GM23248 (cell line): ENCODE data around the gene TRIM51.
"Not testable (repeated sequence)": the region's sequence is repeated elsewhere in the genome, so short reads cannot be mapped to it uniquely, and the experiment has no call there.

Source experiments
- EZH2 ChIP-seq: fragments of 200-600 bp; sonication (generic); IDR thresholded peaks from 2 replicates; pipeline ENCODE4 v1.6.1; 2018; ENCODE audit warnings: antibody characterized with exemption, mild to moderate bottlenecking; ENCODE audit not compliant: insufficient read depth, poor library complexity, severe bottlenecking
- EZH2phosphoT487 ChIP-seq: fragments of 200-600 bp; sonication (generic); IDR thresholded peaks from 2 replicates; pipeline ENCODE4 v1.6.1; 2018; ENCODE audit warnings: antibody characterized with exemption, moderate library complexity, mild to moderate bottlenecking, low read depth; ENCODE audit not compliant: insufficient read depth

GRCh38 chr11:55867354-55867753, 15.7 kb upstream of the TRIM51 start:
- TF ChIP-seq EZH2, EZH2phosphoT487: not testable (repeated sequence)
